Measurements from ENCODE around the gene RSPH1. TPM values are rescaled to one million over a fixed set of nuclear protein-coding genes. Genes with fewer than 3 reads are reported as not detected.

RSPH1 gene
- total RNA-seq, 2 donors from 2014 or later, result not detected

DNA sequence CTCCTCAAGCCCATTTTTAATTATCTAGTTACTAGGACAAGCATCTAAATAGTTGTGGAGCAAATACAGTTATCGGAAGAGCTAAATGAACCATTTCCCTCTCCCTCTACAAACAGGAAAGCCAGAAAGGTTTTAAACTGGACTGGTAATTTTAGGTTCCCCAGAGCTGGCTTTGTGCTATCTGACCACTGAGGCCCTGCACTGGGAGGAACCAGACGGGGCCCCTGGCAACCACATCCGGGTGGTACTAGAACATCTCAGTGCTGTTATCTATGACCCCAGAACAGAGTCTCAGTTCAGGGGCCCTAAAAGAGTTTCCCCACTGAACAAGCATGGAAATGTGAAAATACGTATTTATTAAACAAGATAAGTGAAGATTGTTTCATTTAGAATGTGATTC, 7.7 kb upstream of the RSPH1 start:
- Histone ChIP-seq H3K27ac (no peak overlapping the region), H3K36me3 (no peaks in the 10 kb centered on the region), H3K9me3 (no peaks in the 10 kb centered on the region), H3K4me1 (no peaks in the 10 kb centered on the region), H3K27me3 (no peaks in the 10 kb centered on the region), H3K4me3 (no peak overlapping the region)
- DNase-seq (ENCODE audit: low spot score), result no peak
- TF ChIP-seq, protein P1, sequence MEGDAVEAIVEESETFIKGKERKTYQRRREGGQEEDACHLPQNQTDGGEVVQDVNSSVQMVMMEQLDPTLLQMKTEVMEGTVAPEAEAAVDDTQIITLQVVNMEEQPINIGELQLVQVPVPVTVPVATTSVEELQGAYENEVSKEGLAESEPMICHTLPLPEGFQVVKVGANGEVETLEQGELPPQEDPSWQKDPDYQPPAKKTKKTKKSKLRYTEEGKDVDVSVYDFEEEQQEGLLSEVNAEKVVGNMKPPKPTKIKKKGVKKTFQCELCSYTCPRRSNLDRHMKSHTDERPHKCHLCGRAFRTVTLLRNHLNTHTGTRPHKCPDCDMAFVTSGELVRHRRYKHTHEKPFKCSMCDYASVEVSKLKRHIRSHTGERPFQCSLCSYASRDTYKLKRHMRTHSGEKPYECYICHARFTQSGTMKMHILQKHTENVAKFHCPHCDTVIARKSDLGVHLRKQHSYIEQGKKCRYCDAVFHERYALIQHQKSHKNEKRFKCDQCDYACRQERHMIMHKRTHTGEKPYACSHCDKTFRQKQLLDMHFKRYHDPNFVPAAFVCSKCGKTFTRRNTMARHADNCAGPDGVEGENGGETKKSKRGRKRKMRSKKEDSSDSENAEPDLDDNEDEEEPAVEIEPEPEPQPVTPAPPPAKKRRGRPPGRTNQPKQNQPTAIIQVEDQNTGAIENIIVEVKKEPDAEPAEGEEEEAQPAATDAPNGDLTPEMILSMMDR (IDR thresholded peaks at IDR 0.05), result no peak

DNA sequence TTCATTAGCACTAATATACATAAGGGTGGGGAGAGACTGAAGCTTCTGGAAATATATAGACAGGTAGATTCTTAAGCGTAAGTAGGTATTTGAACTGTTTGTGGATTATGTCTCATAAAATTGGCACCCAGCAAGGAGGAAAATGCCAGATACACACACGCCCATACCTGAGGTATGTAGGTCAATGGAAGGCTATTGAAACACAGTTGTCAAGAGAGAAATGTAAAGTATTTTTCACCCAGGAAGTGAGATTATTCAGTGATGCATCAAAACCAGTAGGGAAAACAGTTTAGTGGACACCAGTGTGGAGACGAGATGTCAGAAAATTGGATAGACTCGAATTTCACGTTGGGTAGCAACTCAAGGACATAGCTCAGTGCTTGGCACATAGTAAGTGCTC, 4.7 kb upstream of the RSPH1 start:
- H3K9me3 ChIP-seq, result no peaks in the 10 kb centered on the region
- H3K27ac ChIP-seq, result no peak overlapping the region
- peaks cover 0 to 8% of the 10 kb centered on the region in 2 donors for H3K4me1 ChIP-seq
- H3K36me3 ChIP-seq, result no peaks in the 10 kb centered on the region
- no peak for DNase-seq (ENCODE audit: low spot score)
- no peak overlapping the region for H3K4me3 ChIP-seq
- TF ChIP-seq, protein P1 (IDR thresholded peaks at IDR 0.05), result no peak
- H3K27me3 ChIP-seq, result no peaks in the 10 kb centered on the region

DNA sequence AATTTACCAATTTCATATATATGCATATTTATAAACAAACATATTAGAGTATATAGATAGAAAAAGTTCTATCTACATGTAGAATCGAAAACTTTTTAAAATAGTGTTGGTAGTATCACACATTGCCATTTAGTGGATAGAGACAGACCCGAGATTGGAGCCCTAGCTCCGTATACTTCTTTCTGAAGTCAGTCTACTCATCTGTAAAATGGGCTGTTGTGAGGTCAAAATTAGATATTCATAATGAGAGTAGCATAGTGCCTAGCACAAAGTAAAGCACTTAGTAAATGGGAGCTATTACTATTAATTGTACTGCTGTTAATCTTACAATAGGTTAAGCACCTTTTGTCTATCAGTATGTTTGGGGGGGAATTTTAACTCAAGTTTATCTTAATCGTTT, 4.2 kb upstream of the RSPH1 start:
- no peak overlapping the region for H3K4me3 ChIP-seq
- no peaks in the 10 kb centered on the region for H3K36me3 ChIP-seq
- no peak for DNase-seq (ENCODE audit: low spot score)
- peaks cover 0 to 12% of the 10 kb centered on the region in 2 donors for H3K4me1 ChIP-seq
- TF ChIP-seq, protein P1 (IDR thresholded peaks at IDR 0.05), result no peak
- no peak overlapping the region for H3K27ac ChIP-seq
- no peaks in the 10 kb centered on the region for H3K9me3 ChIP-seq
- H3K27me3 ChIP-seq, result no peaks in the 10 kb centered on the region

DNA sequence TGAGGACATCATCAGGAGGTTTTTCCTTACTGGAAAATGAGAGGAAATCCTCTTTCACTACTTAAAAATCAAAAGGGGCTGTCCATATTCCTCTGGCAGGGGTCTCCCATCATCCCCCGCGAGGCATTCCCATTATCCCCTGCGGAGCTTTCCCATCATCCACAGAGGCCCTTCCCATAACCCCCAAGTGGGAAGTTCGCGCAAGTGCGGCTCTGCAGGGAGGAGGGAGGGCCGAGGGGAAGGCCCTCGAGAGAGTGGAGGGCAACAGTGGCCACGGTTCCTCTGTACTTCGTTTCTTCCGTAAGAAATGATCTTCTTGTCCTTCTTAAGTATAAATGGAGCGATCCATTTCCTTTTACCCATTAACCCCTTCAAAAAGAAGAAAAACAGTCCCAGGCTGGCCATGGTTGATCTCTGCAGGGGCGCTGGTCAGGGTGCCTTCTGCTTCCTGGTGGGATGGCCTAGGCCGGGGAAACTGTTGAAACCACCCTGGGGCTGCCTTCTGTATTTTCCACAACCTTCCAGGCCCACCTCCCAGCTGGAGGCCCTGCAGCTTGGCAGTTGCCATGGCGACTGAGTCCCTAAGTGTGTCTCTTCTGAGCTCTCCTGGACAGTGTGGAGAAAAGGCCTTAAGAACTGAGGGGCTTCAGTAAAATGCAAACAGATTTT, 3.6 kb upstream of the RSPH1 start:
- Histone ChIP-seq H3K4me3 (no peak overlapping the region), H3K9me3 (no peaks in the 10 kb centered on the region), H3K4me1 (peaks cover 0 to 12% of the 10 kb centered on the region in 2 donors), H3K27ac (no peak overlapping the region), H3K36me3 (no peaks in the 10 kb centered on the region), H3K27me3 (no peaks in the 10 kb centered on the region)
- no peak for DNase-seq (ENCODE audit: low spot score)
- TF ChIP-seq, protein P1 (IDR thresholded peaks at IDR 0.05), result no peak

DNA sequence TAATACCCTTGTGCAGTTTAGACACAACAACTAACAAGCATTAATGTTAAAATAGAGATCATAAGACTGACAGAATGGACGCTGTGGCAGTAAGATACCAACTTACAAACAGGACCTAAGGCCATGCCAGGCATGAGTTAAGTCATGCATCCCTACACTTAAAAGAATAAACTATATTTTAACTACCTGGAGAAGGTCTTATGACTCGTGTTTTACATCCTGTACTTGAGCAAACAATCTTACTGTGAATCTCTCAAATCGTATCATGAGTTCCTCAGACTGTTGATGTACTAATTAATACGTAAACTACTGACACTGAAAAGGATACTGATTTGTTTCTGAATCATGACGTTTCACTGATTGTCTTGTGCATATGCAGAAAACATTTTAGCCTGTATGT, 2.0 kb upstream of the RSPH1 start:
- Histone ChIP-seq H3K36me3 (no peaks in the 10 kb centered on the region), H3K4me1 (peaks cover 0 to 12% of the 10 kb centered on the region in 2 donors), H3K27ac (no peak overlapping the region), H3K27me3 (no peaks in the 10 kb centered on the region), H3K4me3 (no peak overlapping the region), H3K9me3 (no peaks in the 10 kb centered on the region)
- TF ChIP-seq, protein P1 (IDR thresholded peaks at IDR 0.05), result no peak
- no peak for DNase-seq (ENCODE audit: low spot score)

DNA sequence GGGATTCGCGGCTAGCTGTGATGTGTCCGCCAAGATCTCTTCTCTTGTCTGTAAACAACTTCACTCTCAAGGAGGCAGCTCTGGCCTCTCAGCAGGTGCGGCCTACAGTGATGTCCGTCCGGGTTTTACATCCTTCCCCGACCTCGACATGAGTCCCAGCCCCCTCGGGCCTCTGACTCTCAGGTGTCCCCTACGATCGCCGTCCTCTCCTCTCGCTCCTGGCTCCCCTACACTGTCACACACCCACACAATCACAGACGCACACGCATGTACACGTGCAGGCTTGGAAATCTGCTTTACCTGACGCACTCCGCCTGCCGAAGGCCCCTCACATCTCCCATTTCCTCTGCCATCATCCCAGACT, 797 bp upstream of the RSPH1 start:
- no peak for DNase-seq (ENCODE audit: low spot score)
- Histone ChIP-seq H3K36me3 (no peaks in the 10 kb centered on the region), H3K9me3 (no peaks in the 10 kb centered on the region), H3K4me3 (peak overlapping the region; percentile 54 to 67), H3K27me3 (no peaks in the 10 kb centered on the region), H3K27ac (peak overlapping the region; percentile 73 to 84), H3K4me1 (peaks cover 0 to 12% of the 10 kb centered on the region in 2 donors)
- TF ChIP-seq, protein P1 (IDR thresholded peaks at IDR 0.05), result no peak
